Measurements from ENCODE around the gene ATP6AP1.
"Not testable (repeated sequence)": the region's sequence is repeated elsewhere in the genome, so short reads cannot be mapped to it uniquely, and the experiment has no call there.

Gene ATP6AP1

DNA sequence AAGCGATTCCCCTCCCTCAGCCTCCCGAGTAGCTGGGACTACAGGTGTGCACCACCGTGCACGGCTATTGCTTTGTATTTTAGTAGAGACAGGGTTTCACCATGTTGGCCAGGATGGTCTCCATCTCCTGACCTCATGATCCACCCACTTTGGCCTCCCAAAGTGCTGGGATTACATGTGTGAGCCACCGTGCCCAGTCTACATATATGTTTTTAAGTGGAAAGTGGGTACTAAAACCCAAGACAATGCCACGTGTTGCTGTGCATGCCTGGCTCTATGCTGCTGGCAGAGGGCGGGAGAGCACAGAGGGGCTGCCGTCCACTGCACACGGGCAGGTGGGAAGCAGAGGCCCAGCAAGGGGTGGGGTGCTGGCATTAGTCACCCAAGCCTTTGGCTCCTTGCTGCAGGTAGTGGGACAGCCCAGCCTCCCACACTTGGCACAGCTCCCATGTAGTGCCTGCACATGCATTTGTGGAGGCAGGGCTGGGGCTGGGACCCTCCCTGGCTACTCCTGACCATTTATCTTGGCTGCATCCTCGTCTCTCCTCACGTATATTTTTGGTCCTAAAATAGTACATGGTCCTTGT, 45.9 kb upstream of the ATP6AP1 start:
- H3F3A ChIP-seq (ENCODE audit: low read depth): no peaks in the 10 kb centered on the region
- H4K20me1 ChIP-seq (ENCODE audit: insufficient read depth, low read length, poor library complexity, severe bottlenecking): peaks cover 4% of the 10 kb centered on the region
- H3K9me3 ChIP-seq (ENCODE audit: insufficient read depth, low read depth, low read length): no peaks in the 10 kb centered on the region
- H3K79me2 ChIP-seq (ENCODE audit: insufficient read depth, low read length): peaks cover 18% of the 10 kb centered on the region; the same call in 1 of the 2 replicates
- H3K9me2 ChIP-seq (replicated peaks; ENCODE audit: low read depth, low read length): no peaks in the 10 kb centered on the region
- H3K4me1 ChIP-seq (ENCODE audit: insufficient read depth, low read length, poor library complexity, severe bottlenecking): peaks cover 6% of the 10 kb centered on the region
- no peak overlapping the region for H3K4me2 ChIP-seq (ENCODE audit: low read depth, low read length, poor library complexity, severe bottlenecking)
- no peaks in the 10 kb centered on the region for H3K36me3 ChIP-seq (ENCODE audit: insufficient read depth, low read length)
- TF ChIP-seq, protein P1, sequence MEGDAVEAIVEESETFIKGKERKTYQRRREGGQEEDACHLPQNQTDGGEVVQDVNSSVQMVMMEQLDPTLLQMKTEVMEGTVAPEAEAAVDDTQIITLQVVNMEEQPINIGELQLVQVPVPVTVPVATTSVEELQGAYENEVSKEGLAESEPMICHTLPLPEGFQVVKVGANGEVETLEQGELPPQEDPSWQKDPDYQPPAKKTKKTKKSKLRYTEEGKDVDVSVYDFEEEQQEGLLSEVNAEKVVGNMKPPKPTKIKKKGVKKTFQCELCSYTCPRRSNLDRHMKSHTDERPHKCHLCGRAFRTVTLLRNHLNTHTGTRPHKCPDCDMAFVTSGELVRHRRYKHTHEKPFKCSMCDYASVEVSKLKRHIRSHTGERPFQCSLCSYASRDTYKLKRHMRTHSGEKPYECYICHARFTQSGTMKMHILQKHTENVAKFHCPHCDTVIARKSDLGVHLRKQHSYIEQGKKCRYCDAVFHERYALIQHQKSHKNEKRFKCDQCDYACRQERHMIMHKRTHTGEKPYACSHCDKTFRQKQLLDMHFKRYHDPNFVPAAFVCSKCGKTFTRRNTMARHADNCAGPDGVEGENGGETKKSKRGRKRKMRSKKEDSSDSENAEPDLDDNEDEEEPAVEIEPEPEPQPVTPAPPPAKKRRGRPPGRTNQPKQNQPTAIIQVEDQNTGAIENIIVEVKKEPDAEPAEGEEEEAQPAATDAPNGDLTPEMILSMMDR (conservative IDR thresholded peaks at IDR 0.05; ENCODE audit: low read length): no peak
- H3K4me3 ChIP-seq (ENCODE audit: low read length, poor library complexity, severe bottlenecking): no peak overlapping the region
- no peaks in the 10 kb centered on the region for H3K27me3 ChIP-seq (ENCODE audit: insufficient read depth, low read length, poor library complexity, severe bottlenecking)
- H2AFZ ChIP-seq (ENCODE audit: low read length): no peak overlapping the region
- H3K9ac ChIP-seq (ENCODE audit: low read depth, low read length, poor library complexity, severe bottlenecking): no peak overlapping the region

- H3K9ac ChIP-seq (ENCODE audit: low read depth, low read length, poor library complexity, severe bottlenecking): no peak overlapping the region
- H2AFZ ChIP-seq (ENCODE audit: low read length): no peak overlapping the region
- no peaks in the 10 kb centered on the region for H3K27me3 ChIP-seq (ENCODE audit: insufficient read depth, low read length, poor library complexity, severe bottlenecking)
- no peak for TF ChIP-seq EZH2phosphoT487 (IDR thresholded peaks at IDR 0.05; ENCODE audit: borderline replicate concordance)
- TF ChIP-seq, protein P1 (conservative IDR thresholded peaks at IDR 0.05; ENCODE audit: low read length): no peak
- peaks cover 4% of the 10 kb centered on the region for H4K20me1 ChIP-seq (ENCODE audit: insufficient read depth, low read length, poor library complexity, severe bottlenecking)
- no peaks in the 10 kb centered on the region for H3K36me3 ChIP-seq (ENCODE audit: insufficient read depth, low read length)
- no peaks in the 10 kb centered on the region for H3F3A ChIP-seq (ENCODE audit: low read depth)
- no peaks in the 10 kb centered on the region for H3K9me2 ChIP-seq (replicated peaks; ENCODE audit: low read depth, low read length)
- H3K4me1 ChIP-seq (ENCODE audit: insufficient read depth, low read length, poor library complexity, severe bottlenecking): peaks cover 6% of the 10 kb centered on the region
- H3K4me2 ChIP-seq (ENCODE audit: low read depth, low read length, poor library complexity, severe bottlenecking): no peak overlapping the region
- H3K9me3 ChIP-seq (ENCODE audit: insufficient read depth, low read depth, low read length): no peaks in the 10 kb centered on the region
- peaks cover 18% of the 10 kb centered on the region; the same call in 1 of the 2 replicates for H3K79me2 ChIP-seq (ENCODE audit: insufficient read depth, low read length)
- H3K4me3 ChIP-seq (ENCODE audit: low read length, poor library complexity, severe bottlenecking): no peak overlapping the region
These were observed 44.9 kb upstream of the ATP6AP1 start for GRCh38 chrX:154383359-154384283.

- Histone ChIP-seq H3K9ac (ENCODE audit: low read depth, low read length, poor library complexity, severe bottlenecking) (no peak overlapping the region), H3K36me3 (ENCODE audit: insufficient read depth, low read length) (no peaks in the 10 kb centered on the region), H3K4me2 (ENCODE audit: low read depth, low read length, poor library complexity, severe bottlenecking) (no peak overlapping the region), H3K4me3 (ENCODE audit: low read length, poor library complexity, severe bottlenecking) (no peak overlapping the region), H2AFZ (ENCODE audit: low read length) (no peak overlapping the region), H3K79me2 (ENCODE audit: insufficient read depth, low read length) (peaks cover 15% of the 10 kb centered on the region; the same call in 1 of the 2 replicates), H3K27me3 (ENCODE audit: insufficient read depth, low read length, poor library complexity, severe bottlenecking) (no peaks in the 10 kb centered on the region), H3K9me2 (replicated peaks; ENCODE audit: low read depth, low read length) (no peaks in the 10 kb centered on the region), H3K9me3 (ENCODE audit: insufficient read depth, low read depth, low read length) (no peaks in the 10 kb centered on the region), H4K20me1 (ENCODE audit: insufficient read depth, low read length, poor library complexity, severe bottlenecking) (peaks cover 4% of the 10 kb centered on the region), H3K4me1 (ENCODE audit: insufficient read depth, low read length, poor library complexity, severe bottlenecking) (peaks cover 6% of the 10 kb centered on the region), H3F3A (ENCODE audit: low read depth) (no peaks in the 10 kb centered on the region)
- TF ChIP-seq EZH2phosphoT487 (IDR thresholded peaks at IDR 0.05; ENCODE audit: borderline replicate concordance): no peak
- TF ChIP-seq, protein P1 (conservative IDR thresholded peaks at IDR 0.05; ENCODE audit: low read length): peak; percentile 35; the same call in 1 of the 2 replicates
These were observed 44.1 kb upstream of the ATP6AP1 start for GRCh38 chrX:154384284-154384892.

DNA sequence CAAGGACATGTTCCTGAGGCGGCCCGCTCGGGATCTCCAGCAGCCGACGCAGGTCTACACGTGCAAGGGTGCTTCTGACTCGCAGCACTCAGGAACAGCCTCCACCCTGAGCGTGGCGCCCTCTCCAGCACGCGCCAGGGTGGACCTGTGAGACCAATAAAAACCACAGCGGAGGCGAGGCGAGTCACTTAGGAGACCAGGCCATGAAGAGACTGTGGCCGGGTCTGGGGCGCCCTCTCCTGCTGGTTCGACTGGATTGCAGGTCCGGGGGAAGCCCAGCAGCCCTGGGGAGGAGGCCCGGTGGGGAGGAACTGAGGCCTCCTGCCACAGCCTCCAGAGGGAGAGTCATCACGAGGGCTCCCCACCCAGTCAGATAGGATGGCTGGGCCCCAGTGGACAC, 40.4 kb upstream of the ATP6AP1 start:
- not testable (repeated sequence) for H3K9me2 ChIP-seq (replicated peaks; ENCODE audit: low read depth, low read length); H3K36me3 ChIP-seq (ENCODE audit: insufficient read depth, low read length); H2AFZ ChIP-seq (ENCODE audit: low read length); H3K79me2 ChIP-seq (ENCODE audit: insufficient read depth, low read length); H3F3A ChIP-seq (ENCODE audit: low read depth); H3K9me3 ChIP-seq (ENCODE audit: insufficient read depth, low read depth, low read length); H3K4me3 ChIP-seq (ENCODE audit: low read length, poor library complexity, severe bottlenecking); H3K4me1 ChIP-seq (ENCODE audit: insufficient read depth, low read length, poor library complexity, severe bottlenecking); H3K27me3 ChIP-seq (ENCODE audit: insufficient read depth, low read length, poor library complexity, severe bottlenecking); H4K20me1 ChIP-seq (ENCODE audit: insufficient read depth, low read length, poor library complexity, severe bottlenecking); H3K4me2 ChIP-seq (ENCODE audit: low read depth, low read length, poor library complexity, severe bottlenecking); H3K9ac ChIP-seq (ENCODE audit: low read depth, low read length, poor library complexity, severe bottlenecking)

- not testable (repeated sequence) for H3K9me3 ChIP-seq (ENCODE audit: insufficient read depth, low read depth, low read length); H3K4me3 ChIP-seq (ENCODE audit: low read length, poor library complexity, severe bottlenecking); H3F3A ChIP-seq (ENCODE audit: low read depth); H2AFZ ChIP-seq (ENCODE audit: low read length); H3K9ac ChIP-seq (ENCODE audit: low read depth, low read length, poor library complexity, severe bottlenecking); H4K20me1 ChIP-seq (ENCODE audit: insufficient read depth, low read length, poor library complexity, severe bottlenecking); H3K36me3 ChIP-seq (ENCODE audit: insufficient read depth, low read length); H3K27me3 ChIP-seq (ENCODE audit: insufficient read depth, low read length, poor library complexity, severe bottlenecking); H3K4me1 ChIP-seq (ENCODE audit: insufficient read depth, low read length, poor library complexity, severe bottlenecking); H3K4me2 ChIP-seq (ENCODE audit: low read depth, low read length, poor library complexity, severe bottlenecking); H3K9me2 ChIP-seq (replicated peaks; ENCODE audit: low read depth, low read length); H3K79me2 ChIP-seq (ENCODE audit: insufficient read depth, low read length)
These were observed 39.8 kb upstream of the ATP6AP1 start for GRCh38 chrX:154388649-154389048.

Measured in Loucy (cell line).